ENCODE measurements around the gene PHF21A. TPM values are rescaled to one million over a fixed set of nuclear protein-coding genes. Genes with fewer than 3 reads are reported as not detected.

PHF21A gene
- total RNA-seq, 4 donors from 2014 or later = 34.4 to 58.6 (median 47.7) TPM

DNA sequence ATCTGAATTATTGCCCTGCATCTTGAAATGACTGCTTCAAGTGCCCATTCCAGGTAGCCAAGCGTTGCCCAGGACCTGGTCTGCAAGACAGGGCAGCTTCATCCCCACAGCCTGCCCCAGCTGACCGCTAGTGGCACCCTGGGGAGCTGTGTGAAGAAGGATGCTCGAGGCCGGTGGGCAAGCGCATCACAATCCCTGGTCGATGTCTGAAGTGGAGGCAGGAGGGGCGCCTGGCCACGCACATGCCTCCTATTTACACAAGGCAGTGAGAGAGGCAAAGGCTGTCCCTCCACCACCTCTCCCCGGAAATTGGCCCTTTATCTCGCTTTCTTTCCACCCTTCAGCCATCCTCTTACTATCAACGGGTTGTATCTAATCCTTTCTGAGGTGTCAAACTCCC is 28.1 kb upstream of the PHF21A start:
- TF ChIP-seq, protein P1, sequence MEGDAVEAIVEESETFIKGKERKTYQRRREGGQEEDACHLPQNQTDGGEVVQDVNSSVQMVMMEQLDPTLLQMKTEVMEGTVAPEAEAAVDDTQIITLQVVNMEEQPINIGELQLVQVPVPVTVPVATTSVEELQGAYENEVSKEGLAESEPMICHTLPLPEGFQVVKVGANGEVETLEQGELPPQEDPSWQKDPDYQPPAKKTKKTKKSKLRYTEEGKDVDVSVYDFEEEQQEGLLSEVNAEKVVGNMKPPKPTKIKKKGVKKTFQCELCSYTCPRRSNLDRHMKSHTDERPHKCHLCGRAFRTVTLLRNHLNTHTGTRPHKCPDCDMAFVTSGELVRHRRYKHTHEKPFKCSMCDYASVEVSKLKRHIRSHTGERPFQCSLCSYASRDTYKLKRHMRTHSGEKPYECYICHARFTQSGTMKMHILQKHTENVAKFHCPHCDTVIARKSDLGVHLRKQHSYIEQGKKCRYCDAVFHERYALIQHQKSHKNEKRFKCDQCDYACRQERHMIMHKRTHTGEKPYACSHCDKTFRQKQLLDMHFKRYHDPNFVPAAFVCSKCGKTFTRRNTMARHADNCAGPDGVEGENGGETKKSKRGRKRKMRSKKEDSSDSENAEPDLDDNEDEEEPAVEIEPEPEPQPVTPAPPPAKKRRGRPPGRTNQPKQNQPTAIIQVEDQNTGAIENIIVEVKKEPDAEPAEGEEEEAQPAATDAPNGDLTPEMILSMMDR (IDR thresholded peaks at IDR 0.05; ENCODE audit: low read depth) = no peak

DNA sequence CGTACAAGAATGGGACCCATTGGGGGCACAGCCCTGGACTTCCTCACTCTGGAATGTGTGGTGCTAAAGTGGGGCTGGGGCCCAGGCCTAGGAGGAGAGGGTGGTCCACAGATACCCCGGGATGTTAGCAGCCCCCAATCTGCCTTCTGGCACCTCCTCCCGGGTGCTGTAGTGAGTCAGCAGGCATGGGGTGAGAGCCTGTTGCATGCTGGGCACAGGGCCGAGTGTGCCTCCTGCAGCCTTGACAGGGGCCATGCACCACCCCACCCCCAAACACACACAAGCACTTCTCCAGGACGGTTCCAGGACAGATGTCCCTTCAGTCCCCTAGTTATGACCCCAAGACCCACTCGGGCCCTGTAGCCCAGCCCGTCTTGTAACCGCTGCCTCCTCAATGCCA is 23.5 kb upstream of the PHF21A start:
- TF ChIP-seq, protein P1 (IDR thresholded peaks at IDR 0.05; ENCODE audit: low read depth) = no peak

DNA sequence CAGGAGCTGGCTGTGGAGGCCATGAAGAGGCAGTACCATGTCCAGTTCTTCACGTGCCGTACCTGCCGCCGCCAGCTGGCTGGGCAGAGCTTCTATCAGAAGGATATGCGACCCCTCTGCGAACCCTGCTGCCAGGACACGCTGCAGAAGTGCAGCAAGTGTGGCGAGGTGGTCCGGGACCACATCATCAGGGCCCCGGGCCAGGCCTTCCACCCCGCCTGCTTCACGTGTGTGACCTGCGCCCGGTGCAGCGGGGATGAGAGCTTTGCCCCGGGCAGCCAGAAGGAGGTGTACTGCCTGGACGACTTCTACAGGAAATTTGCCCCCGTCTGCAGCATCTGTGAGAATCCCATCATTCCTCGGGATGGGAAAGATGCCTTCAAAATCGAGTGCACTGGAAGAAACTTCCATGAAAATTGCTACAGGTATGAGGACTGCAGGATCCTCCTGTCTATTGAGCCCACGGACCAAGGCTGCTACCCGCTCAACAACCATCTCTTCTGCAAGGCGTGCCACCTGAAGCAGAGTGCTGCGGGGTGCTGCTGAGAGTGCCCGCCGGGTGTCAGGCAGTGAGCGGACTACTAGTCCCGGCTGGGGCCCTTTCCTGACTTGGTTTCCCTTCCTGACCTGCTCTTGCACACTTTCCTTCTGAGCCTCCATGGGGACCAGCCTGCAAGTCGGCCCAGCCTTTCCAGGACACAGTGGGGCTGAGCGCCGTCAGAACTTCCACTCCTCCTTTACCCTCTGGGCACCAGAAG is 22.0 kb upstream of the PHF21A start:
- TF ChIP-seq, protein P1 (IDR thresholded peaks at IDR 0.05; ENCODE audit: low read depth) = no peak

DNA sequence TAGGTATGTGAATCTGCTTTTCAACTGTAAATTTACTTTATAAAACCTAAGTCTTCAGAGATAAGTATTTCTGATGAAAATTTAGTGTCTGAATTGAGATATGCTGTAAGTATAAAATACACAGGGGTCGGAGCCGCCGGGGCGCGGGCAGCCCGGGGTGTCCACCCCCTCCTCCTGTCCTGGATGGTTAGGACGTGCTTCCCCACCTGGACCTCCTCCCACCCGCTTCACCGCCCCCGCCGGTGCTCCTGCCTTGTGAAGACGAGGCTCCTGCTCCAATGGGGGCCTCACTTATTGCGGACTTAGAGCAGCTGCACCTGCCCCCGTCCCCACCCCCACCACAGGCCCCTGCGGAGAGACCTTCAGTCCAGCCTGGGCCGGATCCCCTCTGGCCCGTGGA is 21.3 kb upstream of the PHF21A start:
- TF ChIP-seq, protein P1 (IDR thresholded peaks at IDR 0.05; ENCODE audit: low read depth) = no peak

DNA sequence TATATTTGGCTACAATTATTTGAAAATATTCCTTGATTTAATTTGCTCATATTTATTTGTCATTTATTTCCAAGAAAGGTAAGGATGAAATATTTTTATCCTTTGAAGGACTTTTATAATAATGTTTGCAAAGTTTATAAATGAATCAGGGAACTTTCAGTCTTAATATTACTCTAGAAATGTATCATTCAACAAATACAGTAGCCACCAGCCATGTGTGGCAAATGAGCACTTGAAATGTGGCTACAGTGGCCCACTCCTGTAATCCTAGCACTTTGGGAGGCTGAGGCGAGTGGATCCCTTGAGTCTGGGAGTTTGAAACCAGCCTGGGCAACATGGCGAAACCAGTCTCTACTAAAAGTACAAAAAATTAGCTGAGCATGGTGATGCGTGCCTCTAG is 20.3 kb upstream of the PHF21A start:
- TF ChIP-seq, protein P1 (IDR thresholded peaks at IDR 0.05; ENCODE audit: low read depth) = no peak

DNA sequence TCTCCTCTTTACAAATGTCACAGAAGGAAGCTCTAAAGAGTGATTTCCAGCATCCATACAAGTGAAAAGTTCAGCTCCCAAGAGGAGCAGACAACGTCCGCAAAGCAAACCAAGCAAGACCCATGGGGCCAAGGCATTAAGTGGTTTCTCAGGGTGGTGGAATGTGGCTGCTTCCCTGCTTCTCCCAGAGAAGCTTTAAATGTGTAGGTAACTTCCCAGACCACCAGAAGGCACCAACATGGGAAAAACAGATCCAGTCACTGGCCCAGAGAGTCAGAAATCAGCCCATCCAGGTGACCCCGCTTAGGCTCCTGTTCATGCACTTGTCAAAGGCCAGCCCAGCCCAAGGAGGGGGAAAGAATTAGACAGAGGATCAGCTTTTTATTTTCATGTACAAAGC is 13.3 kb upstream of the PHF21A start:
- TF ChIP-seq, protein P1 (IDR thresholded peaks at IDR 0.05; ENCODE audit: low read depth) = no peak

DNA sequence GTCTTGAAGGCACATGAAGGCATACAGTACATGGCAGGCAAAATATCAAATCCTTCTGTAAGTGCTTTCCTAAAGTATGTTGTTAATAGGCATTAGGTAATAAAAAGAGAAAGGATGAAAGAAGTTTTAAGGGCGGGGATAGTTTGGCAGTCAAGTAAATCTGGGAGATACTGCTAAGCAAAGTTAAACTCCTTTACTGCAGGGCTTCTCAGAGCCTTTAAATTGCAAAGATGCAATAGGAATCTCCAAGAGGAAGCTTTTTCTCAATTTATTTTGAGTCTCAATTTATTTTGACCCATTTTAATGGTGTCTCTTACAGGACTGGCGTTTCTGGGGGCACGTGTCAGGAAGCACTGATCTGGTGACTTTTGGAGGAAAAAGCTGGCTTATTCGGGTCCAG is 12.8 kb upstream of the PHF21A start:
- TF ChIP-seq, protein P1 (IDR thresholded peaks at IDR 0.05; ENCODE audit: low read depth) = no peak
